HG03442 (cell line): ENCODE data around the gene EEF2K.
"Not testable (repeated sequence)": the region's sequence is repeated elsewhere in the genome, so short reads cannot be mapped to it uniquely, and the experiment has no call there.

Experiments used
- ATAC-seq: cut with Tn5 transposase; IDR thresholded peaks from one replicate; pipeline ENCODE4 v1.9.1; 2021; ENCODE audit warnings: mild to moderate bottlenecking, moderate library complexity; ENCODE audit not compliant: unreplicated experiment

Gene EEF2K

DNA sequence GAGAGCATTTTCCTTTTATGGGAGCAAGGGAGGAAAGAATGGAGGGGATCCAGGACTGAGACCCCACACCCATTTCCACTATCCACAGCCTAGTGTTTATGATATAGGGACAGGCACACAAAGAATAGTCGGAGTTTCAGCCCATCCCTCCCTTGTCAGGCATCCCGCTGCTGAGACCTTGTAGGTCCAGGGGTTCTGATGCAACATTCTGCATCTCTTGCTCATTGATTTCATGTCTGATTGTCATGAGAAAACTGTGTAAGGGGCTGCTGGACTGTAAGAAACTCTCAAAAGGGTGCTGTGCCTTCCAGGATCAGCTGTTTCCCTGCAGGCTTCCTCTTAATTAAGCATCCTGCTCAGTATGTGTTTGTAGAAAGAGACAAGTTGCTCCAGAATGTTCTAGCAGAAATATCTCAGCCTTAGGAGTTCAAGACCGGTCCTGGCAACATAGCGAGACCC lies 85.8 kb downstream of the EEF2K start:
- no peak for ATAC-seq

GRCh38 chr16:22292320-22292719 lies 86.2 kb downstream of the EEF2K start:
- ATAC-seq: no peak

DNA sequence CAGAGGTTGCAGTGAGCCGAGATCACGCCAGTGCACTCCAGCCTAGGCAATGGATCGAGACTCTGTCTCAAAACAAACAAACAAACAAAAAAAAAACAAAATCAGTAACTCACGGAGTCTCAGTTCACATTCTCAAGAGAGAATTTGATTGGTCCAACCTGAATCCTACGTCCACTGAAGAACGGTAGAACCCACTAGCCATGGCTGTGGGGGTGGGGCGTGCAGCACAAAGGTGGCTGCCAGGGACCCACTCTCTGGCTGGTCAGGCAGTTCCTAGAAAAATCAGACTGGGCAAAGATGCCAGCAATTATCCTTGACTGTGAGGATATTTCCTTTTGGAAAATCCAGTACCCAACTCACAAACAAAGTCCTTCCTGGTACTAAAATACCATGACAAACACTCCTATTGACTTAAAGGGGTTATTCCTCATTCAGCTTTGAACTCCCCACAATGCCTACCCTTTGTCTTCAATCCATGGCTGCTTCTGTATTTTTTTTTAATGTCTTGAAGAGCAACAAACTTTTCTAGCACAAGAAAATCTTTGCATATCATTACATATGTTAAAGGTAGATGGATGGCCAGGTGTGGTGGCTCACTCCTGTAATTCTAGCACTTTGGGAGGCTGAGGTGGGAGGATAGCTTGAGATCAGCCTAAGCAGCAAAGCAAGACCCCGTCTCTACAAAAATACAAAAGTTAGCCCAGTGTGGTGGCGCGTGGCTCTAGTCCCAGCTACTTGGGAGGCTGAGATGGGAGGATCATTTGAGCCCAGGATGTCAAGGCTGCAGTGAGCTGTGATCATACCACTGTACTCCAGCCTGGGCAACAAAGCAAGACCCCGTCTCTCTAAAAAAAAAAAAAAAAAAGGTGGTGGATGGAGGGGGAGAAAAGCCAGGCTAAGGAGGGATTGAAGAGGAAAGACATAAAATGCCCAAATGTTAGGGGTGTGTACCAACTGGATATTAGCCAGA lies 87.3 kb downstream of the EEF2K start:
- no peak for ATAC-seq

DNA sequence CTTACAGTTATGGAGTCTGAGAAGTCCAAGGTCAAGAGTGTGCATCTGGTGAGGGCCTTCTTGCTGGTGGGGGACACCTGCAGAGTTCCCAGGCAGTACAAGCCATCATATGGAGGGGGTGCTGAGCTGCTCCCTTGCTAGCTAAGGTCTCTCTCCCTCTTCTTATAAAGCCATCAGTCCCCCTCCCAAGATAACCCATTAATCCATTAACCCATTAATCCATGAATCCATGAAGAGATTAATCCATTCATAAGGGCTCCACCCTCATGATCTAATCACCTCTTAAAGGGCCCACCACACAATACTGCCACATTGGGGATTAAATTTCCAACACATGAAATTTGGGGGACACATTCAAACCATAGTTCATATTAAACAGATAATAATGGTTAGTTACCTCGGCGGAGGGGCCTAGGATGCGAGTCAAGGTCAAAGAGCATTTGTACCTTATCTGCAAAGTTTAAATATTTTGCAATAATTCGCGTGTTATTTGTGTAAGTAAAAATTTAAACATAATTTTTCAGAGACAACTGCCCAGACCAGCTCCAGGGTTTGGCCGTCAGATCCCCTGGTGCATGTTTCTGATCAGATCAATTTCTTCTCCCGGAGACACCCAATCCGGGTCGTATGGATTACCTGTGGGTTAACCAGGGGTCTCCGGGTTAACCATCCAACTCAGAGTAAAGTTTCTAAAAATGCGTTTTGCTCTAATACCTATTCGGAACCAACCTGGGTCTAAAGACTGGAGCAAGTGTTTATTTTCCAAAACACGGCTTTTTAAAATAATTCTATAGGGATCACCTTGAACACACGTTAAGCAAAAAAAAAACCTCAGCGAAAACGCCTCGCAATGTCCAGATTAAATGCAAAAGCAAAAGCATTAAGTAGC lies 90.4 kb downstream of the EEF2K start:
- no peak for ATAC-seq

- peak; percentile 83 for ATAC-seq
Measured at GRCh38 chr16:22297114-22297870, 91.2 kb downstream of the EEF2K start, which contains the start of gene POLR3E. POLR3E (plus strand) TSS chr16:22297409; CDS start chr16:22302969, 5,560 bp downstream.

DNA sequence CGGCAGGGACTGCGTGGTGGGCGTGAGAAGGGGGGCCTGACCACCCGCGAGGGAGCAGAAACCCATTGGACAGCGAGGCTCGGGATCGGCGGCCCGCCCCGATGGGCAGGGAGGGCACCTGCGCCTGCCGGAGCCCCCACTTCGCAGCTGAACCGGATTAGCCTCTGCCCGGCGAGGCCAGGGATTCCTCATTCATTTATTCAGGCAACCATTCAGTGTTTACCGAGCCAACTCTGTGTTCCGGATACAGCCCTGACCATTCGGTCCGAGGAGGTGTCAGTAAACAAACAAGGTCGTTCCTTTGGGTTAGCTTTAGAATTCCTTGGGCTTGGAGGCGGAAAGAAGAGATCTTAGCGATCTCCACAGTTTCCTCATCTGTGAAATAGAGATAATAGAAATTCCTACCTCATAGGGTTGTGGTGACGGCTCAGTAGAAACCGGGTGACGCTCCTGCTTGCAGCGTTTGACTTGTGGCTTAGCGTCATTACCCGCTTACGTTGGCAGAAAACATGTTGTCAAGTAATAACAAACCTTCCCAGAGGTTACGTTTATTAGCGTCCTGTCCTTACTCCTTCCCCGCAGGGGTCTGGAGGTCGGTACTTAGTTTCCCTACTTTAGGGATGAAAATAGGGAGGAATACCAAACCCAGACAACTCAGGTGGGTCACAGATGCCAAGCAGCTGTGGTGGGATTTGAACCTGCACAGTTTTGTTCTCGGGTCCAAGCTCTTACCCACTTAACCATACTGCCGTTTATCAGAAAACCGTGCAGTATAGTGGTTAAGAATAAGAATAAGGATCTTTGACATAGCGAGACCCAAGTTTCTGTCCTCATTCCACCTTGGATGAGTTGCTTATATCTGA lies 92.0 kb downstream of the EEF2K start:
- ATAC-seq: peak; percentile 19

DNA sequence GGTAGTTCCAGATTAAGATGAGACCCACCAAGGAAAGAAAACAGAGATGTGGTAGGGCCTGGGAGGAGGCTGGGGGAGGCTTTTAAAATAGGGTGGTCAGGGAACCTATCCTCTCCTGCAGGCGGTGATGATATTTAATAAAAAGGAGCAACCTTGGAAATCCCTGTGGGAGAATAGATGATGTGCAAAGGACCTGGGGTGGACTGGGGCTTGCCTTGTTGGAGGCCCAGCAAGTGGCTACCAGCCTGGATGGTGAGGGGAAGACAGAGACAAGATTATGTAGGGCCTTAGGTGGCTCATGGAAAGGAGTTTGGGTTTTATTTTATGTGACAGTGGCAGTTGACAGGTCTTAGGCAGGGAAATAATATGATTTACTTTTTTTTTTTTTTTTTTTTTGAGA lies 93.0 kb downstream of the EEF2K start:
- ATAC-seq: no peak

- no peak for ATAC-seq
Measured at GRCh38 chr16:22300427-22301071, 94.5 kb downstream of the EEF2K start.

- not testable (repeated sequence) for ATAC-seq
Measured at GRCh38 chr16:22301423-22301822, 95.3 kb downstream of the EEF2K start.

GRCh38 chr16:22302776-22303363 lies 96.8 kb downstream of the EEF2K start:
- ATAC-seq: no peak

- ATAC-seq: no peak
Measured at GRCh38 chr16:22304411-22304810, 98.3 kb downstream of the EEF2K start.

DNA sequence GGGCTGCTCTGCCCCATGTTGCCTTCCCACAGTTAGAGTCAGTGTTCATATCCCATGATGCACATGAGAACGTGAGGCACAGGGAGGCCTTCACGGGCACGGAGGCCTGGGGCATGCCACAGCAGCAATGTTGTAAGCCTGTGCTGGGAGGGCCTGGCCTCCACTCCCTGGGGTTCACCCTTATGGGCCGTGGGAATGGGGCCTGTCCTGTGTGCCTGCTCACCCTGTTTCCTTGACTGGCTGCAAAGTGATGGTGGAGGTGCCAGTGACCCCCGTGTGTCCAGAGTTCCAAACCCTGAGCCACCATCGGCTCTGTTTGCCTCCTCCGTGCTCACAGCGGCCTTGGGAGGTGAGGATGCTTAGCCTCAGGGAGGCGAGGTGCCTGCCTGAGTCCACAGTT lies 100.7 kb downstream of the EEF2K start:
- ATAC-seq: no peak

DNA sequence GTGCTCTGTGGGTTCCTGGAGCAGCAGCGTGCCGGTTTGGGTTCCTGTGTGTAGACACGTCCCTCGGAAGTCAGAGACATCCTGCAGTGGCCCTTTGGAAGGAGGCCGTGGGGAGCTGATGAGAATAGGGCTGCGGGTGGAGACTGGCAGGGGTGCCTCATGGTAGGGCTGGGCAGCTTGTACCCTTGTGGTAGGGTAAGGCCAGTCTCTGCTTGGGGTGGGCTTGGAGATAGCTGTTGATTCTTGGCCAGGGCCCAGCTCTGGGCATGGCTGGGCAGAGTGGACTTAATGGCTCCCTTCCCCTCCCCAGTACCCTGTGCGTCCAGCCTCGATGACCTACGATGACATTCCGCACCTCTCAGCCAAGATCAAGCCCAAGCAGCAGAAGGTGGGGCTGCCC lies 101.8 kb downstream of the EEF2K start:
- no peak for ATAC-seq

- no peak for ATAC-seq
Measured at GRCh38 chr16:22308824-22309520, 102.9 kb downstream of the EEF2K start.

DNA sequence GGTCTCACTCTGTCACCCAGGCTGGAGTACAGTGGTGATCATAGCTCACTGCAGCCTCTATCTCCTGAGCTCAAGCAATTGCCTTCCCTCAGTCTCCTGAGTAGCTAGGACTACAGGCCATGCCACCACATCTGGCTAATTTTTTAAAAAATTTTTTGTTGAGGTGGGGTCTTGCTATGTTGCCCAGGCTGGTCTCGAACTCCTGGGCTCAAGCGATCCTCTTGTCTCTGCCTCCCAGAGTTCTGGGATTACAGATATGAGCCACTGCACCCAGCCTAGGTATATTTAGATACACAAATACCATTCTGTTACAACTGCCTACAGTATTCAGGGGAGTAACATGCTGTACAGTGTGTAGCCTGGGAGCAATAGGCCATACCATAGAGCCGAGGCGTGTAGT lies 105.4 kb downstream of the EEF2K start:
- ATAC-seq: no peak

DNA sequence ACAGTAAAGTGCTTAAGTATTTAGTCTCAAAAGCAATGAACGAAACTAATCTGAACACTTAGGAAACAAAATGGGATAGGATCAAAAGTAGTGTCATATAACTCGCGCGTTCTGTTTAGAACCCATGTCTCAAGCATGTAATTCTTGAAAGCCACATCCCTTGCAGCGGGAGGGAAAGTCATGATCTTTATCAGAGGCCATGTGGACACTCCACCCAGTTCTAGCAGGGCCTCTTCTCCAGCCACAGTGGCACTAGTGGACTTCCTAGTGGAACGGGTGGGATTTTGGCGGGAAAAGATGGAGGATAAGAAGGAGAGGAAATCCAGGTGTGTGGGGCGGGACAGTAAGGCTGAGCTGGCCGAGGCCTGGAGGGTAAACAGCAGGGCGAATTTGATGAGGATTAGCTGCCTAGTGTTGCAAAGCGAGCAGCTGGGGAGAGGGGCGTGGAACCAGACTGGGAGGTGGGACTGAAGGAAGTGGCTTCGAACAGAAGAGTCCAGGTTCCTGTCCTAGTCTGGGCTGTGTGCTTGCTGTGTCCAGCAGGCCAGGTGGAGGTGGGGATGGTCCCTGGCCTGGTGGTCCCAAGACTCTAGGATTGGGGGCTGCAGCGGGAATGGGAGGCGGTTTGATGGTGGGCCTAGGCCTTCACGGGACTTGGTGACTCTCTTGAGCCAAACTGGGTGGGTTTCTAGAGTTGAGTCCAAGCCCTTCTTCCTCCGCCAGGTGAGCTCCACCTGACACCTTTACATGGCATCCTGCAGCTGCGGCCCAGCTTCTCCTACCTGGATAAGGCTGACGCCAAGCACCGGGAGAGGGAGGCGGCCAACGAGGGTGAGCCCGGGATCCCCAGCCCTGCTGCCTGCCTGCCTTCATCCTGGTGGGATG lies 107.1 kb downstream of the EEF2K start:
- ATAC-seq: no peak

GRCh38 chr16:22313876-22314470 lies 107.9 kb downstream of the EEF2K start:
- ATAC-seq: no peak
